CD4-positive, CD25-positive, alpha-beta regulatory T cell (primary cell): ENCODE results near the gene ZNF462. TPM values are rescaled to one million over a fixed set of nuclear protein-coding genes. Genes with fewer than 3 reads are reported as not detected.
"Not testable (repeated sequence)": the region's sequence is repeated elsewhere in the genome, so short reads cannot be mapped to it uniquely, and the experiment has no call there.

Experiments used
- ATAC-seq, 2 donors: fragments of 150-1000 bp; cut with Tn5 transposase; one replicate each; pipeline ENCODE4 v1.10.0; 2021; ENCODE audit warnings: low read depth in 2 of 2, moderate number of reproducible peaks in 2 of 2, moderate library complexity in 1 of 2
- DNase-seq, 3 donors: peaks; one replicate each; pipeline versions ENCODE4 v3.0.0 to v3.0.0-alpha.2; 2012 to 2022; ENCODE audit warnings: mixed read lengths in 1 of 3
- H3K27ac ChIP-seq: one replicate; pipeline ENCODE4 v1.7.0; 2013; ENCODE audit warnings: mild to moderate bottlenecking, low read length; ENCODE audit not compliant: insufficient read depth, poor library complexity, severe bottlenecking
- H3K27me3 ChIP-seq: one replicate; pipeline ENCODE4 v1.7.0; 2013; ENCODE audit warnings: low read length; ENCODE audit not compliant: control insufficient read depth, insufficient read depth
- H3K36me3 ChIP-seq: one replicate; pipeline ENCODE4 v1.7.0; 2013; ENCODE audit warnings: mild to moderate bottlenecking, low read length, moderate library complexity; ENCODE audit not compliant: control insufficient read depth, insufficient read depth
- H3K4me1 ChIP-seq: 2 replicates; pipeline ENCODE4 v1.7.0; 2013; ENCODE audit warnings: mild to moderate bottlenecking, low read length; ENCODE audit not compliant: insufficient read depth, control insufficient read depth, poor library complexity, severe bottlenecking
- H3K4me3 ChIP-seq: one replicate; pipeline ENCODE4 v1.7.0; 2013; ENCODE audit warnings: low read depth, mild to moderate bottlenecking, low read length, moderate library complexity
- H3K9me3 ChIP-seq, 2 experiments: 1 replicate in 1 of 2; 2 replicates in 1 of 2; pipeline ENCODE4 v1.7.0; 2013; ENCODE audit warnings: low read length in 2 of 2, mild to moderate bottlenecking in 1 of 2, moderate library complexity in 1 of 2; ENCODE audit not compliant: control insufficient read depth in 2 of 2
- H3K27ac Mint-ChIP-seq, 3 donors: one replicate each; pipeline ENCODE4 v1.8.0; 2020 to 2022; ENCODE audit warnings: mild to moderate bottlenecking in 3 of 3, mixed read lengths in 3 of 3, moderate library complexity in 2 of 3
- H3K27me3 Mint-ChIP-seq: one replicate; pipeline ENCODE4 v1.8.0; 2022; ENCODE audit warnings: mild to moderate bottlenecking, mixed read lengths
- H3K36me3 Mint-ChIP-seq: one replicate; pipeline ENCODE4 v1.8.0; 2020; ENCODE audit warnings: mixed read lengths
- H3K4me1 Mint-ChIP-seq, 4 donors: one replicate each; pipeline ENCODE4 v1.8.0; 2020 to 2022; ENCODE audit warnings: mixed read lengths in 4 of 4, mild to moderate bottlenecking in 1 of 4
- H3K4me3 Mint-ChIP-seq, 4 donors: one replicate each; pipeline ENCODE4 v1.8.0; 2020 to 2022; ENCODE audit warnings: mild to moderate bottlenecking in 4 of 4, mixed read lengths in 4 of 4, moderate library complexity in 3 of 4
- H3K9me3 Mint-ChIP-seq, 7 donors: one replicate each; pipeline ENCODE4 v1.8.0; 2020 to 2022; ENCODE audit warnings: mixed read lengths in 7 of 7, mild to moderate bottlenecking in 3 of 7, moderate library complexity in 2 of 7
- polyA plus RNA-seq, 4 donors: library from polyadenylated mRNA; unstranded; fragments of 300-500 nt; fragmentation: Illumina TruSeq; gene quantifications; one replicate each; pipeline ENCODE4 v1.2.3, GENCODE V29; 2021
- total RNA-seq: library from RNA; stranded (reverse); gene quantifications from one replicate; pipeline ENCODE4 v1.2.3, GENCODE V29; 2022

ZNF462 gene
- total and polyA plus RNA-seq, 5 donors from 2014 or later = 0.62 to 1.7 TPM; not detected in 3

DNA sequence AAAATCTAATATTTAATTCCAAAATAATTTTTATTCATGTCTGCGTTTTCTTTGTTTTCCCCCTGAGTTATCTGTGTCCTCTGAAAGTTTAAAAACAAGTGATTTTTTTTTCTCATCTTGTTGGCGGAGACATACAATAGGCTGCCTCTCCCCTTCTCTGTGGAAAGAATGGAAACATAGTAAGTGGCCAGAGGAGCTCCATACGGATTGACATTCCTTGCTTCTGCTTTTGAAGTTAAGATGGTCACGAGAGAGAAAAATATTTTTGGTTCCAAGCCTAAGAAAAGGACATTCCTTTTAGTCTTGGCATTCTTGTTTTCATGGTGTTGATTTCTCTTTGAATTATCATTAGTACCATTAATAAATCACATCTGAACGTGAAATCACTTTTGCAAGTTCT lies 28.3 kb downstream of the ZNF462 start:
- H3K36me3 Mint-ChIP-seq = no peaks in the 10 kb centered on the region
- Histone ChIP-seq H3K36me3 (no peaks in the 10 kb centered on the region), H3K27me3 (no peaks in the 10 kb centered on the region), H3K9me3 (no peaks in the 10 kb centered on the region), H3K27ac (no peak overlapping the region), H3K4me1 (no peaks in the 10 kb centered on the region), H3K4me3 (no peak overlapping the region)
- H3K27ac Mint-ChIP-seq = no peak overlapping the region
- no peaks in the 10 kb centered on the region for H3K27me3 Mint-ChIP-seq
- peaks cover 0 to 11% (median 3%) of the 10 kb centered on the region in 7 donors for H3K9me3 Mint-ChIP-seq
- no peaks in the 10 kb centered on the region for H3K4me1 Mint-ChIP-seq
- H3K4me3 Mint-ChIP-seq = no peak overlapping the region
- no peak for ATAC-seq
- DNase-seq = no peak

DNA sequence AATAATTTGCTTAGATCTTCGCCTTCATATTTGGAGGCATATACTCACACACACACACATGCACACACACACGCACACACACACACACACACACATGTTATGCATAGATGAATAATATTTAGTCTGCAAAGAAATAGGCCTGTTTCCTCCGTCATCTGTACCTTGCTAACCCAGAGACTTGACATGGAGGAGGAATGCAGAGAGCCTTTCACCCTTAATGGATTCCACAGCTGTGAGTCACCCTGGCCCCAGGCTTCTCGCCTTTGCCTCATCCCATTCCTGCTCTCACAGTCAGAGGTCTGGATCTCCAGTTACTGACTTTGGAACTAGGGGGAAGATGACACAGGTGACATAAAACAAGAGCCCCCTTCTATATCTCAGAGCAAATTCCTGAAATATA lies 29.7 kb downstream of the ZNF462 start:
- H3K36me3 ChIP-seq = no peaks in the 10 kb centered on the region
- H3K4me1 ChIP-seq = no peaks in the 10 kb centered on the region
- H3K9me3 ChIP-seq = no peaks in the 10 kb centered on the region
- Mint-ChIP-seq H3K4me1 (no peaks in the 10 kb centered on the region), H3K27ac (no peak overlapping the region), H3K27me3 (no peaks in the 10 kb centered on the region), H3K4me3 (no peak overlapping the region), H3K36me3 (no peaks in the 10 kb centered on the region), H3K9me3 (peaks cover 0 to 11% (median 3%) of the 10 kb centered on the region in 7 donors)
- H3K4me3 ChIP-seq = no peak overlapping the region
- H3K27ac ChIP-seq = no peak overlapping the region
- ATAC-seq (no peak), DNase-seq (no peak)
- no peaks in the 10 kb centered on the region for H3K27me3 ChIP-seq

DNA sequence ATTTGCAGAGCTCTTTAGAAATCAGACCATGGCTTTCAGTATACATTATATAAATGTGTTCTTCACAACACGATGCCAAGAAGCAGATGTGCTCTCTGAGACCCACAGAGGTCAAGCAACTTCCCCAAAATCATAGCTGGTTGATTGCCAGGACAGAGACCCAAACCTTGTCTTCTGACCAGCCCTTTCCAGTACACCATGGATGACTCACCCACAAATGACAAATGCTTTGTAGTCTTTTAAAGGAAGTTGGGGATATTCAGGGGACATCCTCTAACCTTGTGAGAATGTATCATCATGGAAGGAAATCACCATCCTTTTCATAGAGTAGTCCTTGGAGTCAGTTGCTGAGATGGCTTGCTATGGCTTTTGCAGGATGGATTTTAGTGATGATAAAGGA lies 30.1 kb downstream of the ZNF462 start:
- Histone ChIP-seq H3K9me3 (no peaks in the 10 kb centered on the region), H3K27me3 (no peaks in the 10 kb centered on the region), H3K4me1 (no peaks in the 10 kb centered on the region), H3K4me3 (no peak overlapping the region), H3K27ac (no peak overlapping the region), H3K36me3 (no peaks in the 10 kb centered on the region)
- no peaks in the 10 kb centered on the region for H3K27me3 Mint-ChIP-seq
- H3K4me1 Mint-ChIP-seq = no peaks in the 10 kb centered on the region
- no peak overlapping the region for H3K27ac Mint-ChIP-seq
- H3K36me3 Mint-ChIP-seq = no peaks in the 10 kb centered on the region
- no peak for ATAC-seq
- no peak overlapping the region for H3K4me3 Mint-ChIP-seq
- H3K9me3 Mint-ChIP-seq = peaks cover 0 to 11% (median 3%) of the 10 kb centered on the region in 7 donors
- no peak for DNase-seq

DNA sequence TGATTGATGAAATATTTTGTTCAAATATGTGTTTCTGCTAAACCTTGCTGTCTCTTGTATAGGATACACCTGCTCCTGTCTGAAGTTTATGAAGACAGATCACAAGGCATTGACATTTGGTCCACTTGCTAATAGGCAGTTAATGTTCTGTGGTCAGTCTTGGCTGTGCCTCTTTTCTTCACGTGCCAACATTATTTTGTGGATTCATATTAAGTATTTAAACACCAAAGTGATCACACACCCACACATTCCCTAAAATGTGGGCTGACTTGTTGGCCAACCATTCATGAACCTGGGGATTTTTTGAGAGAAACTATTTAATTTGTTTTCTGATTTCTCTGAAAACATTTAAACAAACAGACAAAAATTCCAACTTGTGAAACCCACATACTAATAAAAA lies 33.7 kb downstream of the ZNF462 start:
- Mint-ChIP-seq H3K4me1 (no peaks in the 10 kb centered on the region), H3K4me3 (no peak overlapping the region), H3K9me3 (peaks cover 1 to 13% (median 7%) of the 10 kb centered on the region in 7 donors), H3K27ac (no peak overlapping the region), H3K27me3 (no peaks in the 10 kb centered on the region), H3K36me3 (no peaks in the 10 kb centered on the region)
- Histone ChIP-seq H3K36me3 (no peaks in the 10 kb centered on the region), H3K27ac (no peak overlapping the region), H3K4me3 (no peak overlapping the region), H3K9me3 (no peaks in the 10 kb centered on the region), H3K4me1 (no peaks in the 10 kb centered on the region), H3K27me3 (no peaks in the 10 kb centered on the region)
- no peak for DNase-seq
- no peak for ATAC-seq

DNA sequence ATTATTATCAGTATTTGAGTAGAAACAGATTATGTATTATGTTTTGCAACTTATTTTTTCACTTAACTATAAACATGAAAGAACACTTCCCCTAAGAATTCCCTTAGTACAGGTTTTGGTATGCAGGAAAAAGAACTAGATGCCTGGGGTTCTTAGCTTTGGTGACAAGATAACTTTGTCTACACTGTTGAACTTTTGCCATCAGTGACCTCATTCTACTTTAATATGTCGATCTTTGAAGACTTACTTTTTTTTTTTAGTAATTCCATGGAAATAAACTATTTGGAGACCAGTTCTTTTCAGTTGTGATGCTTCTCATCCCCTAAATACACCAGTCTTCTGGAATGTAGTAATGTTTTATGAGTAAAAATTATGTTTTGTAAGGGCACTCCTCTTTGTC lies 34.3 kb downstream of the ZNF462 start:
- no peak for ATAC-seq
- no peaks in the 10 kb centered on the region for H3K9me3 ChIP-seq
- no peak overlapping the region for H3K4me3 Mint-ChIP-seq
- no peak overlapping the region for H3K27ac Mint-ChIP-seq
- no peaks in the 10 kb centered on the region for H3K27me3 ChIP-seq
- H3K27me3 Mint-ChIP-seq = no peaks in the 10 kb centered on the region
- no peaks in the 10 kb centered on the region for H3K36me3 Mint-ChIP-seq
- peaks cover 1 to 13% (median 7%) of the 10 kb centered on the region in 7 donors for H3K9me3 Mint-ChIP-seq
- no peaks in the 10 kb centered on the region for H3K36me3 ChIP-seq
- H3K4me3 ChIP-seq = no peak overlapping the region
- no peaks in the 10 kb centered on the region for H3K4me1 ChIP-seq
- no peak overlapping the region for H3K27ac ChIP-seq
- no peaks in the 10 kb centered on the region for H3K4me1 Mint-ChIP-seq
- no peak for DNase-seq

DNA sequence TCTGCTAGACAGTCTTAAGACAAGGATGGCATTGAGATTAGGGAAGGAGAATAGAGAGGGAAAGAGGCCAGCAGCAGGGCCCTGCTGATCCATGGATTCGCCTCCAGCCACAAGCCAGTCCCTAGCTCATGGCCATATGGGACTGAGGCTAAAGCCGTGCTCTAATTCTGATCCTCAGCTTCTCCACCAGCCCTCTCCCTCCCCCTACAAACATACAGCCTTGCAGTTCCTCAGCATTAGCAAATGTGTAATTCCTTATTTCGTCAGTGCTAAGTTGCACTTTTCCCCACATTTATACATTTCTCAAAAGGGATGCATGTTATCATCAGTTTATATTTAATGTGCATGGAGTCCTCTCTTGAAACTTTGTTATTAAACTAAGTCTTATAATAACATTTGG lies 34.8 kb downstream of the ZNF462 start:
- Mint-ChIP-seq H3K4me3 (no peak overlapping the region), H3K9me3 (peaks cover 1 to 16% (median 8%) of the 10 kb centered on the region in 7 donors), H3K36me3 (no peaks in the 10 kb centered on the region), H3K27ac (no peak overlapping the region), H3K4me1 (no peaks in the 10 kb centered on the region), H3K27me3 (no peaks in the 10 kb centered on the region)
- no peak for DNase-seq
- Histone ChIP-seq H3K27me3 (no peaks in the 10 kb centered on the region), H3K36me3 (no peaks in the 10 kb centered on the region), H3K9me3 (no peaks in the 10 kb centered on the region), H3K27ac (no peak overlapping the region), H3K4me1 (no peaks in the 10 kb centered on the region), H3K4me3 (no peak overlapping the region)
- no peak for ATAC-seq

DNA sequence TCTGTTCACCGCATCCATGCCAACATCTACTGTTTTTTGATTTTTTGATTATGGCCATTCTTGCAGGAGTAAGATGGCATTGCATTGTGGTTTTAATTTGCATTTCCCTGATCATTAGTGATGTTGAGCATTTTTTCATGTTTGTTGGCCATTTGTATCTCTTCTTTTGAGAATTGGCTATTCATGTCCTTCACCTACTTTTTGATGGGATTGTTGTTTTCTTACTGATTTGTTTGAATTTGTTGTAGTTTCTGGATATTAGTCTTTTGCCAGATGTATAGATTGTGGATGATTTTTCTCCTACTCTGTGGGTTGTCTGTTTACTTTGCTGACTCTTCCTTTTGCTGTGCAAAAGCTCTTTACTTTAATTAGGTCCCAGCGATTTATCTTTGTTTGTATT lies 37.6 kb downstream of the ZNF462 start:
- H3K4me3 Mint-ChIP-seq, H3K27ac ChIP-seq, H3K4me1 ChIP-seq, H3K4me3 ChIP-seq, H3K36me3 ChIP-seq, H3K36me3 Mint-ChIP-seq, H3K27ac Mint-ChIP-seq, H3K9me3 ChIP-seq, H3K4me1 Mint-ChIP-seq, H3K27me3 ChIP-seq, H3K27me3 Mint-ChIP-seq, DNase-seq, ATAC-seq: not testable (repeated sequence)
- peaks cover 1 to 29% (median 13%) of the 10 kb centered on the region in 7 donors for H3K9me3 Mint-ChIP-seq

DNA sequence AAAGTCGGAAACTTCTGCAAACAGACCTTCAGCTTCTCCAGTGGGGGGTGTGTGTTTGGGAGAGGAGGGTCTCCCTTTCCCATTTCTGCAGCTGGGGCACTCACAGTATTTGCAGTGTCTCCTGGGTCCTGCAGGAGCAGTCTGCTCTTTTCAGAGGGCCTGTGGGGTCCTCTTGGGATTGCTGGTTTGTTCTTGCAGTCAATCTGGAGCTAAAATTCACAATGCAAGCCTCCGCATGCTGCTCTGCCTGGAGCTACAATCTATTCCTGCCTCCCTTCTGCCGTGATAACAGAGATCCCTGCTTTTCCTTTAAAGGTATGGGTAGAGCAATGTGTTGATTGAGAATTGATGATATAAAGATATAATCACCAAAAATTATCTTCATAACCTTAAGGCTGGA lies 43.2 kb downstream of the ZNF462 start:
- no peaks in the 10 kb centered on the region for H3K27me3 Mint-ChIP-seq
- Histone ChIP-seq H3K4me3 (no peak overlapping the region), H3K27me3 (no peaks in the 10 kb centered on the region), H3K4me1 (no peaks in the 10 kb centered on the region), H3K27ac (no peak overlapping the region), H3K36me3 (no peaks in the 10 kb centered on the region), H3K9me3 (no peaks in the 10 kb centered on the region)
- no peak for DNase-seq
- H3K4me1 Mint-ChIP-seq = no peaks in the 10 kb centered on the region
- H3K36me3 Mint-ChIP-seq = no peaks in the 10 kb centered on the region
- peaks cover 0 to 42% (median 7%) of the 10 kb centered on the region in 7 donors for H3K9me3 Mint-ChIP-seq
- ATAC-seq = no peak
- no peak overlapping the region for H3K4me3 Mint-ChIP-seq
- H3K27ac Mint-ChIP-seq = no peak overlapping the region
